Neural cell (in vitro differentiated cells): Measurements from ENCODE around the gene MARCHF11. TPM values are rescaled to one million over a fixed set of nuclear protein-coding genes. Genes with fewer than 3 reads are reported as not detected.

Experiments
- H2AFZ ChIP-seq: fragments of 200-600, 300-800 bp; sonication (generic), shearing (Covaris generic); 2 replicates; pipeline ENCODE4 v1.6.0; 2014; ENCODE audit warnings: low read depth, mild to moderate bottlenecking, antibody characterized with exemption, low read length, moderate library complexity
- H3F3A ChIP-seq: fragments of 200-600 bp; shearing (Covaris generic); 2 replicates; pipeline ENCODE4 v1.6.1; 2016; ENCODE audit warnings: mild to moderate bottlenecking, moderate library complexity, mixed read lengths, antibody characterized with exemption, low read length; ENCODE audit not compliant: insufficient read depth, poor library complexity, severe bottlenecking
- H3K27ac ChIP-seq: fragments of 200-600, 300-800 bp; sonication (generic), shearing (Covaris generic); 2 replicates; pipeline ENCODE4 v1.5.1; 2014; ENCODE audit warnings: mild to moderate bottlenecking, low read length, moderate library complexity
- H3K27me3 ChIP-seq: fragments of 300-800, 200-600 bp; sonication (generic), shearing (Covaris generic); 2 replicates; pipeline ENCODE4 v1.6.0; 2014; ENCODE audit warnings: mild to moderate bottlenecking, low read depth, low read length, moderate library complexity; ENCODE audit not compliant: insufficient read depth
- H3K36me3 ChIP-seq: fragments of 300-800, 200-600 bp; sonication (generic), shearing (Covaris generic); 2 replicates; pipeline ENCODE4 v1.5.1; 2014; ENCODE audit warnings: mild to moderate bottlenecking, antibody characterized with exemption, low read length, moderate library complexity; ENCODE audit not compliant: insufficient read depth
- H3K4me2 ChIP-seq: fragments of 300-800, 200-600 bp; sonication (generic), shearing (Covaris generic); 2 replicates; pipeline ENCODE4 v1.6.0; 2014; ENCODE audit warnings: mild to moderate bottlenecking, low read length
- H3K4me3 ChIP-seq: fragments of 300-800, 200-600 bp; sonication (generic), shearing (Covaris generic); 2 replicates; pipeline ENCODE4 v1.5.1; 2014; ENCODE audit warnings: mild to moderate bottlenecking, low read length, moderate library complexity
- H3K79me2 ChIP-seq: fragments of 200-600 bp; shearing (Covaris generic); replicated peaks from 2 replicates; pipeline ENCODE4 v1.6.0; 2014; ENCODE audit warnings: mild to moderate bottlenecking, low read length, moderate library complexity; ENCODE audit not compliant: insufficient read depth
- H3K9ac ChIP-seq: fragments of 300-800, 200-600 bp; sonication (generic), shearing (Covaris generic); 2 replicates; pipeline ENCODE4 v1.6.1; 2016; ENCODE audit warnings: mild to moderate bottlenecking, low read length, mixed read lengths
- H3K9me2 ChIP-seq: fragments of 200-600 bp; shearing (Covaris generic); 2 replicates; pipeline ENCODE4 v1.6.1; 2016; ENCODE audit warnings: mild to moderate bottlenecking, low read length, mixed read lengths; ENCODE audit not compliant: insufficient read depth
- H3K9me3 ChIP-seq: fragments of 200-600, 300-800 bp; sonication (generic), shearing (Covaris generic); 2 replicates; pipeline ENCODE4 v1.6.1; 2016; ENCODE audit warnings: mild to moderate bottlenecking, mixed run types, low read length, moderate library complexity, mixed read lengths
- H4K20me1 ChIP-seq: fragments of 200-600 bp; shearing (Covaris generic); 2 replicates; pipeline ENCODE4 v1.6.1; 2016; ENCODE audit warnings: mild to moderate bottlenecking, mixed run types; ENCODE audit not compliant: insufficient read depth
- EP300 ChIP-seq: fragments of 450-650 bp; conservative IDR thresholded peaks from 2 replicates; pipeline ENCODE4 v1.6.1; 2014; ENCODE audit warnings: antibody characterized with exemption, mild to moderate bottlenecking, moderate library complexity; ENCODE audit not compliant: poor library complexity, severe bottlenecking
- EZH2 ChIP-seq: fragments of 200-600, 300-800 bp; shearing (Covaris generic), sonication (generic); IDR thresholded peaks from 2 replicates; pipeline ENCODE4 v1.6.1; 2014; ENCODE audit warnings: antibody characterized with exemption, low read length, borderline replicate concordance, mild to moderate bottlenecking; ENCODE audit not compliant: insufficient read depth, poor library complexity, severe bottlenecking
- MXI1 ChIP-seq: fragments of 450-650 bp; conservative IDR thresholded peaks from 2 replicates; pipeline ENCODE4 v1.6.1; 2014; ENCODE audit warnings: antibody characterized with exemption, mild to moderate bottlenecking; ENCODE audit not compliant: poor library complexity, severe bottlenecking
- POLR2AphosphoS5 ChIP-seq: IDR thresholded peaks from 2 replicates; pipeline ENCODE4 v1.6.1; 2012
- RAD21 ChIP-seq: fragments of 450-650 bp; conservative IDR thresholded peaks from 2 replicates; pipeline ENCODE4 v1.6.1; 2014; ENCODE audit warnings: antibody characterized with exemption, mild to moderate bottlenecking, moderate library complexity
- SMC3 ChIP-seq: fragments of 450-650 bp; conservative IDR thresholded peaks from 2 replicates; pipeline ENCODE4 v1.6.1; 2014; ENCODE audit warnings: antibody characterized with exemption, mild to moderate bottlenecking, moderate library complexity; ENCODE audit not compliant: poor library complexity
- TAF1 ChIP-seq: IDR thresholded peaks from 2 replicates; pipeline ENCODE4 v1.6.1; 2012; ENCODE audit warnings: low read depth
- polyA plus RNA-seq: library from polyadenylated mRNA; depleted of rRNA; stranded (reverse); fragments of >200 nt; gene quantifications from 2 replicates; pipeline ENCODE4 v1.2.3, GENCODE V29; 2014
- TF ChIP-seq, protein P1 (sequence below): IDR thresholded peaks from 2 replicates; pipeline ENCODE4 v1.6.1; 2012; ENCODE audit warnings: borderline replicate concordance
- TF ChIP-seq, protein P2 (sequence below): fragments of 450-650 bp; IDR thresholded peaks from 2 replicates; pipeline ENCODE4 v1.5.1; 2014; ENCODE audit warnings: antibody characterized with exemption, mild to moderate bottlenecking, moderate library complexity; ENCODE audit not compliant: poor library complexity, severe bottlenecking

The MARCHF11 gene
- polyA plus RNA-seq, 1 donor from 2014 or later, result 6.1 TPM

DNA sequence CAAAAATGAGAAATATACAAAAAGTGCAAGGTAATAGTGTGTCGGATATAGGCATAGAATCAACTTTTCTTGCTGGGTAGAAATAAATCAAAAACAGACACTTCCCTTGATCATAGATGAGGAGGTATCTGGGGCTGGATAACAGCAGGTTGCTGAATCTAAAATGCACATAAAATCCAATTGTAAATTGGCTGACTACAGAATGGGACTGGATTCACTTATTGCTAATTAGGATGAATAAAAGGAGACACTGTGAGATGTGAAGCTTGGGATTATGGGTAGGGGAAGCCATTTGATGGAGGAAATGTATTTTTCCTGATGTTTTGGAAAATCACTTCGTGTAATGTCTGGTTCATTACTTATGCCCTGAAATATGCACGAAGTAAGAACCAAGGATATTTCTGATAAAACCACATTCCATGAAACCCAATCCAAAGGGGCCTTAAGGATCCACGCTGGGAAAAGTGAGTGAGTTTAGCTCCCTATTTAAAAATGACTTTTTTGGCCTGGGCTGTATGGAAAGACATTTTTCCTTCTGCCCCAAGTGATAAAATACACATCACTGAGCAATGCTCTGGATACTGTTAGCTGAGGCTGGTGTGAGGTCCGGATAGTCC, 136.1 kb downstream of the MARCHF11 start:
- H3K27me3 ChIP-seq, result no peaks in the 10 kb centered on the region
- no peak overlapping the region for H2AFZ ChIP-seq
- H3K4me2 ChIP-seq, result no peak overlapping the region
- H3F3A ChIP-seq, result no peaks in the 10 kb centered on the region
- no peak overlapping the region for H3K27ac ChIP-seq
- TF ChIP-seq MXI1, result no peak
- TF ChIP-seq, protein P1, sequence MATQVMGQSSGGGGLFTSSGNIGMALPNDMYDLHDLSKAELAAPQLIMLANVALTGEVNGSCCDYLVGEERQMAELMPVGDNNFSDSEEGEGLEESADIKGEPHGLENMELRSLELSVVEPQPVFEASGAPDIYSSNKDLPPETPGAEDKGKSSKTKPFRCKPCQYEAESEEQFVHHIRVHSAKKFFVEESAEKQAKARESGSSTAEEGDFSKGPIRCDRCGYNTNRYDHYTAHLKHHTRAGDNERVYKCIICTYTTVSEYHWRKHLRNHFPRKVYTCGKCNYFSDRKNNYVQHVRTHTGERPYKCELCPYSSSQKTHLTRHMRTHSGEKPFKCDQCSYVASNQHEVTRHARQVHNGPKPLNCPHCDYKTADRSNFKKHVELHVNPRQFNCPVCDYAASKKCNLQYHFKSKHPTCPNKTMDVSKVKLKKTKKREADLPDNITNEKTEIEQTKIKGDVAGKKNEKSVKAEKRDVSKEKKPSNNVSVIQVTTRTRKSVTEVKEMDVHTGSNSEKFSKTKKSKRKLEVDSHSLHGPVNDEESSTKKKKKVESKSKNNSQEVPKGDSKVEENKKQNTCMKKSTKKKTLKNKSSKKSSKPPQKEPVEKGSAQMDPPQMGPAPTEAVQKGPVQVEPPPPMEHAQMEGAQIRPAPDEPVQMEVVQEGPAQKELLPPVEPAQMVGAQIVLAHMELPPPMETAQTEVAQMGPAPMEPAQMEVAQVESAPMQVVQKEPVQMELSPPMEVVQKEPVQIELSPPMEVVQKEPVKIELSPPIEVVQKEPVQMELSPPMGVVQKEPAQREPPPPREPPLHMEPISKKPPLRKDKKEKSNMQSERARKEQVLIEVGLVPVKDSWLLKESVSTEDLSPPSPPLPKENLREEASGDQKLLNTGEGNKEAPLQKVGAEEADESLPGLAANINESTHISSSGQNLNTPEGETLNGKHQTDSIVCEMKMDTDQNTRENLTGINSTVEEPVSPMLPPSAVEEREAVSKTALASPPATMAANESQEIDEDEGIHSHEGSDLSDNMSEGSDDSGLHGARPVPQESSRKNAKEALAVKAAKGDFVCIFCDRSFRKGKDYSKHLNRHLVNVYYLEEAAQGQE, result no peak
- TF ChIP-seq POLR2AphosphoS5, result no peak
- TF ChIP-seq SMC3, result no peak
- TF ChIP-seq RAD21, result no peak
- no peak for TF ChIP-seq EZH2
- no peak for TF ChIP-seq EP300
- TF ChIP-seq, protein P2, sequence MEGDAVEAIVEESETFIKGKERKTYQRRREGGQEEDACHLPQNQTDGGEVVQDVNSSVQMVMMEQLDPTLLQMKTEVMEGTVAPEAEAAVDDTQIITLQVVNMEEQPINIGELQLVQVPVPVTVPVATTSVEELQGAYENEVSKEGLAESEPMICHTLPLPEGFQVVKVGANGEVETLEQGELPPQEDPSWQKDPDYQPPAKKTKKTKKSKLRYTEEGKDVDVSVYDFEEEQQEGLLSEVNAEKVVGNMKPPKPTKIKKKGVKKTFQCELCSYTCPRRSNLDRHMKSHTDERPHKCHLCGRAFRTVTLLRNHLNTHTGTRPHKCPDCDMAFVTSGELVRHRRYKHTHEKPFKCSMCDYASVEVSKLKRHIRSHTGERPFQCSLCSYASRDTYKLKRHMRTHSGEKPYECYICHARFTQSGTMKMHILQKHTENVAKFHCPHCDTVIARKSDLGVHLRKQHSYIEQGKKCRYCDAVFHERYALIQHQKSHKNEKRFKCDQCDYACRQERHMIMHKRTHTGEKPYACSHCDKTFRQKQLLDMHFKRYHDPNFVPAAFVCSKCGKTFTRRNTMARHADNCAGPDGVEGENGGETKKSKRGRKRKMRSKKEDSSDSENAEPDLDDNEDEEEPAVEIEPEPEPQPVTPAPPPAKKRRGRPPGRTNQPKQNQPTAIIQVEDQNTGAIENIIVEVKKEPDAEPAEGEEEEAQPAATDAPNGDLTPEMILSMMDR, result no peak
- no peak for TF ChIP-seq TAF1
- H3K79me2 ChIP-seq, result no peaks in the 10 kb centered on the region
- no peaks in the 10 kb centered on the region for H4K20me1 ChIP-seq
- H3K4me3 ChIP-seq, result no peak overlapping the region
- H3K36me3 ChIP-seq, result no peaks in the 10 kb centered on the region
- no peaks in the 10 kb centered on the region for H3K9me2 ChIP-seq
- H3K9ac ChIP-seq, result no peak overlapping the region
- H3K9me3 ChIP-seq, result no peaks in the 10 kb centered on the region

DNA sequence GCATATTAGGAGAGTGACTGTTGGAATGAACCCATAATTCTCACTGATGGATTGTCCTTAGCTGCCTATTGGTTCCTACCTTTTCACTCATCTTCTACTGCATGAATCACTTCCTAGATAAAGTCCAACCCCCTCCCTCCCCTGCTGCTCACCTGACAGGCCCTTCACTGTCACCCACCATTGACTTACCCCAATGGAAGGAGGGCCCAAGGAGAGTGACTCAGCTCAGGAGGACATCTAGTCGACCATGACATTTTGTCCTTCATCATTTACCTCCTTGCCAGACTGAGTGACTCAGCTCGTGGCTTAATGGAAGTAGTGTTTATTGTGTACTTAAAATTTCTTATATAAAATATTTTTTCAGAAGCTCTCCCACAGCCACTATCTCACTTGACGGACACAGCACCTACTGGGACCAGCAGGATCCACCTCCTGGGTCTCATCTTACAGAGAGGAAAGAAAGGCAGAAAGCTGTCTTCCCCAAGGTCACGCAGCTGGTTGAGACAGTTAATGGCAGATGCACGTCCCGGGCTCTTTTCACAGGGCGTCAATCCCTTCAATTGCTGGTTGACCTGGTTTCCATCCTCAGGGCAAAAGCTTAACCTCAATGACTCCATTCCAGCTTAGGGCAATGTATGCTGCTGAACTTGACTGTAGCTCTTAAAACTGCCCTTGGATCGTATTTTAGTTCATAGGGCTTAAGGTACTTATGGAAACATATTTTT, 142.3 kb downstream of the MARCHF11 start:
- H4K20me1 ChIP-seq, result no peaks in the 10 kb centered on the region

More for the DNA sequence above, 142.3 kb downstream of the MARCHF11 start:
- Histone ChIP-seq H2AFZ (no peak overlapping the region), H3K79me2 (no peaks in the 10 kb centered on the region), H3K9me3 (no peaks in the 10 kb centered on the region), H3F3A (no peaks in the 10 kb centered on the region), H3K9me2 (no peaks in the 10 kb centered on the region), H3K27ac (no peak overlapping the region), H3K27me3 (no peaks in the 10 kb centered on the region), H3K36me3 (no peaks in the 10 kb centered on the region), H3K4me2 (no peak overlapping the region), H3K9ac (no peak overlapping the region), H3K4me3 (no peak overlapping the region)
- TF ChIP-seq RAD21 (no peak), EP300 (no peak), MXI1 (no peak), TAF1 (no peak), SMC3 (no peak)
- TF ChIP-seq, protein P2, result no peak
